ENCODE data around the gene SPATA24. TPM values are rescaled to one million over a fixed set of nuclear protein-coding genes. Genes with fewer than 3 reads are reported as not detected.

The SPATA24 gene
- total RNA-seq, 1 donor from 2014 or later = 3.7 TPM

- Mint-ChIP-seq H3K4me3 (ENCODE audit: unreplicated experiment) (no peak overlapping the region), H3K4me1 (ENCODE audit: low read depth) (peaks cover 19% of the 10 kb centered on the region), H3K27me3 (ENCODE audit: low read depth) (no peaks in the 10 kb centered on the region), H3K9me3 (ENCODE audit: low read depth) (no peaks in the 10 kb centered on the region), H3K27ac (ENCODE audit: unreplicated experiment) (no peak overlapping the region), H3K36me3 (ENCODE audit: low read depth) (no peaks in the 10 kb centered on the region)
- DNase-seq (ENCODE audit: low spot score) = peak; percentile 29
- no peak for TF ChIP-seq CTCF (IDR thresholded peaks at IDR 0.05)
These were observed 4.3 kb downstream of the SPATA24 start for GRCh38 chr5:139399501-139400121.

DNA sequence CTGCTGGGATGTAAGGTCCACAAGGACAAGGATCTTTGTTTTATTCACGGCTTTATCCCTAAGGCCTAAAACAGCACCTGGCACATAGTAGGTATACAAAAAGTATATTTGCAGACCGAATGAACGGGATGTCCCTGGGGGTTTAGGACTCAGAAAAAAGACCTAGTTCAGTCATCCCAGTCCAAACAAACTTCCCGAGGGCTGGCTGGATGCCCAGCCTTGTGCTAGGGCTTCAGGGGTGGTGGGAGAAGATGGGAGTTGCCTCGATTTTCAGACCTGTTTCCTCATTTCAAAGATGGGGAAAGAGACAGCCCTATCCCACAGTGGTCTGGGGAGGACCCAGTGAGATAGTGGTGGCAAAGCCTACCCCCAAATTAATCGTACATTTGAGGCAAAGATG, 6.0 kb downstream of the SPATA24 start:
- no peaks in the 10 kb centered on the region for H3K9me3 Mint-ChIP-seq (ENCODE audit: low read depth)
- H3K27ac Mint-ChIP-seq (ENCODE audit: unreplicated experiment) = peak overlapping the region; percentile 45
- H3K4me3 Mint-ChIP-seq (ENCODE audit: unreplicated experiment) = no peak overlapping the region
- no peak for DNase-seq (ENCODE audit: low spot score)
- H3K4me1 Mint-ChIP-seq (ENCODE audit: low read depth) = peaks cover 8% of the 10 kb centered on the region
- H3K36me3 Mint-ChIP-seq (ENCODE audit: low read depth) = no peaks in the 10 kb centered on the region
- TF ChIP-seq CTCF (IDR thresholded peaks at IDR 0.05) = no peak
- H3K27me3 Mint-ChIP-seq (ENCODE audit: low read depth) = no peaks in the 10 kb centered on the region

DNA sequence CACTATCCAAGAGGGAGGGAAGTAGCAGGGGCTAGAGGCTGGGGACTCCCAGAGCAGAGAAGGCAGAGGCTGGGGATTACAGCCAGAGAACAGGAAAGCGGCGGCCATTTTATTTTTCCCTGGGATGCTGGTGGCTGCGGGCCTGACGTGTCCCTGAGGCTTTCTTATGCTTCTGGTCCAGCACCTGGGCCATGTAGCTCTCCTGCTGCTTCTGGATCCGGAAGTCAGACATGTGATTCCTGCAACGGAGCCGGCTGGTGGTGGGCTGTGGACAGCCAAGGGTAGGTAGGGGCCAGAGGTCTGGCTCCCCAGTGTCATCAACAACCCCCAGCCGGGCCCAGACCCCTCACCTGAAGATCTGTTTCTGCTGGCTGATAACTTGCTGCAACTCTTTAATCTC, 7.2 kb downstream of the SPATA24 start:
- H3K27me3 Mint-ChIP-seq (ENCODE audit: low read depth) = no peaks in the 10 kb centered on the region
- H3K4me3 Mint-ChIP-seq (ENCODE audit: unreplicated experiment) = no peak overlapping the region
- H3K36me3 Mint-ChIP-seq (ENCODE audit: low read depth) = peaks cover 1% of the 10 kb centered on the region

DNA sequence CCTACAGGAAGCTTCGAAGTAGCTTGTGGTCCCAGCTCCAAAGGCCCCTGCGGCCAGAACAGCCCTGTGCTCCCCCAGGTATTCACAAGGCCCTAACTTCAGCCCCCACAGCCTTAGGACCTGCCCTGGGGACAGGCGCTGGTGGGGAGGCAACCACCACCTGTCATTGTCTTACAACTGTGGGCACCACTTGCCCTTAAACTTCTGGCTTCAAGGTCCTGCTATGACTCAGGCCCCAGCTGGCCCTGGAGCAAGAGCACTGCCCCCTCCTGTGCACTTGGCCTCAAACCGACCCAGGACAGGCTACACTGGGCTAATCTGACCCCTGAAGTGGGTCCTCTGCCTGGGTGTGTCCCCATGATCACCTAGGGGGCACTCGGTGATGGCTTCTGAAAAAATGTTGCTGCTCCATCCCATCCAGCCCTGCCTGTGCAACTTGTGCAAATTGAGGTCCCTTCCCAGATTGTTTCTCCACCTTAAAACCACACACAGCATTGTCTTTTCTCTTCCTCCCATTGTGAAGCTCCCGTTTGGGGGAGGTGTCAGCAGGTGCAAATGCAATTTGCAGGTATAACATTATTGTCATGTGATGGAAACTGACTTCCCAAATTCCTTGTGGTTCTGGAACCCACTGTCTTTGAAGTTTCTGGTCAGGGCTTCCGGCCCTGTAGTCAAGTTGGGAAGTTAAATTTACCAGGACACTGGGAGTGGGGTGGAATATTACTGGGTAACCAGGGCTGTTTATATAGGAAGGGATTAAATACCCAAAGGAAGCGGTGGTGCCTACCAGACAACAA, 7.8 kb downstream of the SPATA24 start:
- Mint-ChIP-seq H3K27ac (ENCODE audit: unreplicated experiment) (no peak overlapping the region), H3K27me3 (ENCODE audit: low read depth) (no peaks in the 10 kb centered on the region), H3K4me3 (ENCODE audit: unreplicated experiment) (no peak overlapping the region), H3K36me3 (ENCODE audit: low read depth) (peaks cover 1% of the 10 kb centered on the region), H3K9me3 (ENCODE audit: low read depth) (no peaks in the 10 kb centered on the region), H3K4me1 (ENCODE audit: low read depth) (peaks cover 13% of the 10 kb centered on the region)
- no peak for TF ChIP-seq CTCF (IDR thresholded peaks at IDR 0.05)
- DNase-seq (ENCODE audit: low spot score) = peak; percentile 58

More for the DNA sequence above, 7.2 kb downstream of the SPATA24 start:
- Mint-ChIP-seq H3K9me3 (ENCODE audit: low read depth) (no peaks in the 10 kb centered on the region), H3K4me1 (ENCODE audit: low read depth) (peaks cover 10% of the 10 kb centered on the region), H3K27ac (ENCODE audit: unreplicated experiment) (no peak overlapping the region)
- DNase-seq (ENCODE audit: low spot score) = peak; percentile 61
- no peak for TF ChIP-seq CTCF (IDR thresholded peaks at IDR 0.05)

DNA sequence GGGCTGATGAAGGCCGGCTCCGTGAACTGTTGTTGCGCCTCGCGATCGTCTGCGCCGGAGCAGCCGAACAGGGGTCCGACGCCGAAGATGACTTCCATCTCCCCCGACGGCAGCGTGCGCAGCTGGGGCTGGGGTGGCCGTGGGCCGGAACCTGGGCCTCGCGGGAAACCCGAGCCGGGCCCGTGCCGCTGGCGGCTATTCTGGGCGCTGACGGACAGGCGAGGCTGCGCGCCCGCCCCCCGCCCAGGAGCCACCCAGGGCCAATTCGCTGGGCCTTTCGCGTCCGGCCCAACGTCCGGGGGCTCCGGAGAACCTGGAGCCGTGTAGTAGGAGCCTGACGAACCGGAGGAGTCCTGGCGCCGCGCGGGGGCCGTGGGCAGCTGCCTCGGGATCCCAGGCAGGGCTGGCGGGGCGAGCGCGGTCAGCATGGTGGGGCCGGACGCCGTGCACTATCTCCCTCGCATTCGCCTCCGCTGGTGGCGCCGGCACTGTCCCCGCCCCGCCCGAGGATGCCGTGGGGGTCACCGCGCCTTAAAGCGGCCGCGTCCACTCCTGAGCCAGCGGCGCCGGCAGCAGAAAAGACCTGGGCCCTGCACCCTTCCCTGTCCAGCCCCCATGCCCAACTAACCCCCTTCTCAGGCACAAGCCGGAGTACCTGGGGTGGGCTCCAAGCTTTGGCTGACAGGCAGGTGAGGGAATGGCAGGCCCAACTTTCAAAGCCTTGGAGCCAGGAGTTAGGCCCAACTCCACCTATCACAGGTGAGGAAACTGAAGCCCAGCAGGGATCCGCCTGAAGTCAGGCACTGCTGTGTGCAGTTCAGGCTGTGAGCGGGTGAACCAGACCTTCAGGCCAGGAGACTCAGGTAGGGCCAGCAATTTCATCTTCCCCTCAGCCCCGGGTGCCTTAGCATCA, 9.0 kb downstream of the SPATA24 start, which contains the start of gene PROB1:
Gene PROB1 (minus strand): TSS at position 451 of the 913 bp plus-strand sequence. CDS start 23 bp downstream, at position 428.
- H3K27me3 Mint-ChIP-seq (ENCODE audit: low read depth) = no peaks in the 10 kb centered on the region
- no peak within 1 kb of the TSS for H3K27ac Mint-ChIP-seq (ENCODE audit: unreplicated experiment)
- peaks cover 13% of the 10 kb centered on the region for H3K4me1 Mint-ChIP-seq (ENCODE audit: low read depth)
- peaks cover 1% of the 10 kb centered on the region for H3K36me3 Mint-ChIP-seq (ENCODE audit: low read depth)
- H3K9me3 Mint-ChIP-seq (ENCODE audit: low read depth) = no peaks in the 10 kb centered on the region
- no peak for TF ChIP-seq CTCF (IDR thresholded peaks at IDR 0.05)
- DNase-seq (ENCODE audit: low spot score) = peak; percentile 76
- peak within 1 kb of the TSS; percentile 75 for H3K4me3 Mint-ChIP-seq (ENCODE audit: unreplicated experiment)

Data from chondrocyte (in vitro differentiated cells).